Kidney (tissue), 14 donors: ENCODE results near the gene COG7. TPM values are rescaled to one million over a fixed set of nuclear protein-coding genes. Genes with fewer than 3 reads are reported as not detected.

Experiments
- DNase-seq, 5 donors: peaks; one replicate each; pipeline ENCODE4 v3.0.0-alpha.2; 2013 to 2020
- FAIRE-seq: peaks from 2 replicates; lab custom pipeline; 2012; peaks lifted over from hg19 to GRCh38; lab: Jason Lieb, UNC
- H3K27ac ChIP-seq, 2 donors: one replicate each; pipeline ENCODE4 v1.7.0; 2013; ENCODE audit warnings: low read depth in 2 of 2, low read length in 2 of 2, inconsistent platforms in 1 of 2
- H3K27me3 ChIP-seq: one replicate; pipeline ENCODE4 v1.7.1; 2013; ENCODE audit warnings: low read length, inconsistent platforms; ENCODE audit not compliant: control insufficient read depth, insufficient read depth
- H3K36me3 ChIP-seq, 3 donors: one replicate each; pipeline versions ENCODE4 v1.7.0 to v1.7.1; 2013; ENCODE audit warnings: low read length in 3 of 3, control low read depth in 1 of 3, inconsistent platforms in 1 of 3; ENCODE audit not compliant: insufficient read depth in 3 of 3, control insufficient read depth in 2 of 3
- H3K4me1 ChIP-seq, 3 donors: one replicate each; pipeline versions ENCODE4 v1.7.0 to v1.7.1; 2013; ENCODE audit warnings: low read length in 3 of 3, inconsistent platforms in 1 of 3, low read depth in 1 of 3; ENCODE audit not compliant: control insufficient read depth in 2 of 3, insufficient read depth in 2 of 3
- H3K4me3 ChIP-seq, 3 donors: one replicate each; pipeline versions ENCODE4 v1.7.0 to v1.8.1; 2013; ENCODE audit warnings: low read length in 3 of 3, control low read depth in 1 of 3, inconsistent platforms in 1 of 3
- H3K9ac ChIP-seq, 3 donors: one replicate each; pipeline versions ENCODE4 v1.7.0 to v1.7.1; 2013; ENCODE audit warnings: low read length in 3 of 3, control low read depth in 1 of 3, inconsistent platforms in 1 of 3
- H3K9me3 ChIP-seq, 3 donors: one replicate each; pipeline versions ENCODE4 v1.7.0 to v1.7.1; 2013; ENCODE audit warnings: low read length in 3 of 3, control low read depth in 1 of 3, inconsistent platforms in 1 of 3; ENCODE audit not compliant: control insufficient read depth in 2 of 3, insufficient read depth in 1 of 3
- CTCF ChIP-seq: IDR thresholded peaks from 3 replicates; pipeline ENCODE4 v1.5.1; 2012; ENCODE audit warnings: mild to moderate bottlenecking, moderate library complexity, borderline replicate concordance; ENCODE audit not compliant: insufficient read depth; ENCODE audit errors: extremely low read depth
- intact Hi-C: fragments of 100-400 bp; cut with DNase I; formaldehyde crosslinking; loops from one replicate; pipeline ENCODE4 v1.11.1; 2022
- polyA plus RNA-seq: library from polyadenylated mRNA; stranded (reverse); fragments of 350-450 nt; fragmentation: Illumina TruSeq; extraction: RNeasy Lipid Tissue Mini Kit (QIAGEN cat#74804); gene quantifications from one replicate; pipeline ENCODE4 v1.2.3, GENCODE V29; 2014; ENCODE audit warnings: low read depth, low replicate concordance; ENCODE audit not compliant: insufficient read depth
- total RNA-seq: library from RNA; stranded (reverse); fragmentation: NEBNext Ultra II Directional; extraction: Animal tissue kit (Norgen Biotek cat#: 25700); gene quantifications from one replicate; pipeline ENCODE4 v1.2.1, GENCODE V29; 2021
- donor health status: control.
- donor health status: control.
- donor health status: control.
- donor health status: control.
- donor health status: control.
- donor health status: DM: yes; HTN: yes; CAD: no.
- donor health status: Normal renal cell carcinoma (clear cell type).

COG7 gene
- total and polyA plus RNA-seq, 2 donors from 2014 or later = 25.2 to 27.0 TPM

GRCh38 chr16:23495671-23496070 is 42.7 kb upstream of the COG7 start:
- Histone ChIP-seq H3K9ac (no peak overlapping the region), H3K36me3 (peaks cover 7 to 45% (median 20%) of the 10 kb centered on the region in 3 donors), H3K27ac (no peak overlapping the region), H3K4me1 (peaks cover 0 to 34% (median 32%) of the 10 kb centered on the region in 3 donors), H3K27me3 (no peaks in the 10 kb centered on the region), H3K9me3 (no peaks in the 10 kb centered on the region), H3K4me3 (no peak overlapping the region)
- DNase-seq (no peak), FAIRE-seq (no peak)
- TF ChIP-seq CTCF = no peak
- intact Hi-C loops = no loop called here

DNA sequence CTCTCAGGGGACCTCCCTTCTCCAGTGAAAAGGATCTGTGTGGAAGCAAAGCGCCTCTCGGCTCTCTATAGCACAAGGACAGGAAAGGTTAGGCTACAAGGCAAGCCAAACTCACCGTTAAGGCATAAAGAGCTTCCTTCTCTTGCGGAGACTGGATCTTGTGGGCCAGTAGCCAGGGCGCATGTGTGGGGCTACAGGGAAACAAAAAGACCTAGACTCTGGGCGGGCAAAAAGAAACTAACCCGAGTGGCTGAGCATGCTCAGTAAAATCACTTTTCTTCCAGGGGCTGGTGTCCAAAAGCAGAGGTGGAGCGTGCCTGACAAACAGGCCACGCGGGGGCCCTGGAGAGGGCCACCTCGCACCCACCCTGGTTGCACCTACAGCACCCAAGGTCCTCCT is 41.2 kb upstream of the COG7 start:
- no peak for TF ChIP-seq CTCF
- H3K4me1 ChIP-seq = peaks cover 0 to 34% (median 24%) of the 10 kb centered on the region in 3 donors
- H3K27ac ChIP-seq = no peak overlapping the region
- DNase-seq (no peak), FAIRE-seq (no peak)
- H3K9ac ChIP-seq = no peak overlapping the region
- H3K4me3 ChIP-seq = no peak overlapping the region
- intact Hi-C loops = no loop called here
- H3K27me3 ChIP-seq = no peaks in the 10 kb centered on the region
- H3K36me3 ChIP-seq = peaks cover 7 to 58% (median 21%) of the 10 kb centered on the region in 3 donors
- H3K9me3 ChIP-seq = no peaks in the 10 kb centered on the region

DNA sequence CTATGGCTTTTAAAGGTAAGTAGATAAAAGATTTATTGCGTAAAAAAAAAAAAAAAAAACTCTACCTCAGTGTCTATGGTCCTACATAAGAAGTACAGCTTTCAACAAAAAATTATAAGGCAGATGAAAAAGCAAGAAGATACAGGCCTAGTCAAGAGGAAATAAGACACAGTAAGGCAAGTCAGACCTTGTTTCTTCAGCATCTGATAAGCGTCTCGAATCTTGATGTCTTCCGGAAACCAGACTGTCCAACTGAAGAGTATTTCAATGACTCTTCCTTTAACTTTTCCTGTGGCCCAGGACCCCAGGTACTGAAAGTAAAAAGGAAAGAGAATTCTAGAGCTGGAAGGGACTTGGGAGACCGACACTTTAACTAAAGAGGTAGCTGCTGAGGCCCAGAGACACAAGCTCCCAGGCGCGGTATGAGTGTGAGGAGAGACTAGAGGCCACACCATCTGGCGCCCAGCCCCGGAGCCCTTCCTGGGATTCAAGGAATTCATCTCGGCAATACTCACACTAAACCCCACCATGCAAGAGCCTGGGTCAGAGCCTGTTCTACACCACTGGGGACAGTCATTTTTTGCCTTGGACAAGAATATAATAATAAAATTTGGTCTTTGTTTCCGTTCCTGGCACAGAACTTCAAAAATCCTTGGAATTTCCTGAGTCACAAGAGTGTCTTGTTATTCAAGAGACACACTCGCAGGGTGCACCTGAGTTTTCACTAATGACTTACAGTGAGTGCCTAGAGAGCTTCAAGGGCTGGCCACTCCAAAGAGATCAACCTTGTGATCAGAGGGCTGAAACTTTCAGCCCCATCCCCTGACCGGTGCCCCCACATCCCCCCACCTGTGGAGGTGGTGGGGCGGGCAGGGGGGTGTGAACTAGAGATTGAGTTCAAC is 38.8 kb upstream of the COG7 start:
- Histone ChIP-seq H3K9ac (peak overlapping the region in 1 of 3 donors; percentile 51), H3K4me3 (no peak overlapping the region), H3K27ac (peak overlapping the region in 1 of 2 donors; percentile 39), H3K27me3 (no peaks in the 10 kb centered on the region), H3K9me3 (no peaks in the 10 kb centered on the region), H3K4me1 (peaks cover 0 to 15% (median 7%) of the 10 kb centered on the region in 3 donors), H3K36me3 (peaks cover 16 to 79% (median 41%) of the 10 kb centered on the region in 3 donors)
- no peak for DNase-seq
- FAIRE-seq = no peak
- intact Hi-C loops = no loop called here
- TF ChIP-seq CTCF = no peak
